ENCODE data around the gene JPH3. TPM values are rescaled to one million over a fixed set of nuclear protein-coding genes. Genes with fewer than 3 reads are reported as not detected.
"Not testable (repeated sequence)": the region's sequence is repeated elsewhere in the genome, so short reads cannot be mapped to it uniquely, and the experiment has no call there.

Gene JPH3
- total RNA-seq, 1 donor from 2014 or later = not detected

DNA sequence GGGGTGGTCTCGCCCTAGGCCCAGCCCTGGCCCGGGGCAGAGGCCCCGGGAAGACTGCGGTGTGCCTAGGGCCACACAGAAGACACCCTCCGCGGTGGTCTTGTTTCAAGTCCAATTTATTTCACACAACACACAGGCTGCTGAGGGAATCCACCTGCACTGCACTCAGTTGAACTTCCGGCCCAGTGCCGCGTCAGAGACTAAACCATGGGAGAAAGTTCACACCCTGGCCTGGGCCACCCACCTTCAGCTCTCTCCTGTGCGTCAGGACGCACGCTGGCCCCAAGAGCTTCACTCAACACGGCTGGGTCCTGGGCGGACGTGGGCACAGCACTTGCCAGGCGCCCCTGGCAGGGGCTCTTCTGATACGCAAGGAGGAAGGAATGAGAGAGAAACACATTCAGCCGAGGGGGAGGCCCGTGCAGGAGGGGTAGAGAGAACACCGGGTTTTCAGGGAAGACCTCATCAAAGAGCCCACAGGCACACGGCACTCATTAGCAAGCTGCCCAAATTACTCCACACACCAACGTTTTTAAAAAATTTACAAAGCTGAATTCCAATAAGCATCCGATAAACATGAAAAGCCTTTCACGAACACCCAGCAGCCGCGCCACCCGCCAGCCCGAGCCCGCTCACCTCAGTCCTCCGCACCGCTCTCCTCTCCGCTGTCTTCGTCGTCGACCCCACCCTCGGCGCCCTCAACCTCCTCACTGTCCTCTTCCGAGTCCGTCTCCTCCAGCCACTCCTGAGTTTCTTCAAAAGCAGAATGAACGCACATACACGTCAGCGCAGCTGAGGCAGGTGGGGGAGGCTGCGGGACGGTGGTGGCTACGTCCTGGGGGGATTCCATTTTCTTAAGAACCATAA lies 105.6 kb downstream of the JPH3 start:
- H3K27me3 Mint-ChIP-seq (ENCODE audit: insufficient read depth) = no peaks in the 10 kb centered on the region
- H3K4me1 Mint-ChIP-seq (ENCODE audit: low read depth) = peaks cover 7% of the 10 kb centered on the region
- peaks cover 15% of the 10 kb centered on the region for H3K36me3 Mint-ChIP-seq (ENCODE audit: low read depth)
- H3K4me3 Mint-ChIP-seq = no peak overlapping the region
- intact Hi-C loops (cut with micrococcal nuclease) = no loop called here
- no peak overlapping the region for H3K27ac Mint-ChIP-seq
- DNase-seq (ENCODE audit: low spot score) = no peak
- no peaks in the 10 kb centered on the region for H3K9me3 Mint-ChIP-seq

DNA sequence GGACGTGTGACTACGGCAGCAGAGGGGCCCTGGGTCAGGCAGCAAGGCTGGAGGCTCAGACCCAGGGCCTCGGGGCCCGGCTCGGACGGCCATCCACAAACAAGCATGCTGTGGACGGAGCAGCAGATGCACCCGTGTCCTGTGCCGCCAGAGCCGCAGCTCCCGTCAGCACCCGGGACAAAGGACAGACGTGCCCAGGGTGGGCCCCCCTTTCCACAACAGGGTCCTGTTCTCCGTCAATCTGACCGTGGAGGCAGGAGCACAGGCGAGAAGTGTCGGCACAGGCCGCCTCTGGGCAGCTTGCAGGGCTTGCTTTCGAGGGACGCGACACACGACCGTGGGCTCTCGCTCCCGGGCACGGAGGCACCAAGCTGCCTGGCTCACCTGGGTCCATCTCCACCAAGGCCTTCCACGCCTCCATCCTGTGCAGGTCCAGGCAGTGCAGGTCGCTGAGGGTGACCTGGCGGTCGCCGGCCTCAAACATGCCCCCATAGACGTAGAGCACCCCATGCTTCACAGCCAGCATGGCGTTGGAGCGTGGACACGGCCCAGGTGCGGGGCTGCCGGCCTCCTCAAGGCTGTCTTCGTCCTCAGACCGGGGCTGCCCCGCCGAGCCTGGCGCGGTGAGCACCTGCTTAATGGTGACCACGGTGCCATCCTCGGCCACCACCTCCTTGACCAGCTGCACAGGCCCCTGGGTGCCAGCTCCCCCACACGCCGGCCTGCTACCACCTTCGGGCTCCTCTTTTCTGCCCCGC lies 106.8 kb downstream of the JPH3 start:
- Mint-ChIP-seq H3K36me3 (ENCODE audit: low read depth) (peaks cover 18% of the 10 kb centered on the region), H3K27me3 (ENCODE audit: insufficient read depth) (no peaks in the 10 kb centered on the region)

DNA sequence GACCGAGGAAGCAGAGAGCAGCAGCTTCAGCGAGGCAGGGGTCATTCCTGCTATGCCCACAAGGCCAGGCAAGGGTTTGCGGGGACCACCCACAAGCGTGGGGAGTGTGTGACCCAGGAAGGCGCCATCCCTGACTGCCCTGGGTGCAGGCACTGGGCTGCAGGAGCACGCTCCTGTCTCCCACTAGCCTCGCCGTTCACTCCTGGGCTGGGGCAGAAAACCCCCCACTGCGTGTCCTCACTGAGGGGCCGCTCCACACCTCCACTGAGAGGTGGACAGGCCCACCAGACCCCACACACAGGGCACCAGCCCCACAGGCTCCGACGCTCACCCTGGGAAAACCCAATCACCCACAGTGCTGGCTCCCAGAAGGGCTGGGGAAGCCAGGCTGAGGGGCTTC lies 107.4 kb downstream of the JPH3 start:
- no peaks in the 10 kb centered on the region for H3K27me3 Mint-ChIP-seq (ENCODE audit: insufficient read depth)
- intact Hi-C loops (cut with micrococcal nuclease) = no loop called here
- peaks cover 19% of the 10 kb centered on the region for H3K36me3 Mint-ChIP-seq (ENCODE audit: low read depth)
- H3K4me1 Mint-ChIP-seq (ENCODE audit: low read depth) = peaks cover 3% of the 10 kb centered on the region
- no peak for DNase-seq (ENCODE audit: low spot score)
- no peak overlapping the region for H3K27ac Mint-ChIP-seq
- H3K9me3 Mint-ChIP-seq = no peaks in the 10 kb centered on the region
- no peak overlapping the region for H3K4me3 Mint-ChIP-seq

More for the DNA sequence above, 106.8 kb downstream of the JPH3 start:
- intact Hi-C loops (cut with micrococcal nuclease) = no loop called here
- Mint-ChIP-seq H3K27ac (no peak overlapping the region), H3K9me3 (no peaks in the 10 kb centered on the region), H3K4me3 (no peak overlapping the region), H3K4me1 (ENCODE audit: low read depth) (no peaks in the 10 kb centered on the region)
- no peak for DNase-seq (ENCODE audit: low spot score)

DNA sequence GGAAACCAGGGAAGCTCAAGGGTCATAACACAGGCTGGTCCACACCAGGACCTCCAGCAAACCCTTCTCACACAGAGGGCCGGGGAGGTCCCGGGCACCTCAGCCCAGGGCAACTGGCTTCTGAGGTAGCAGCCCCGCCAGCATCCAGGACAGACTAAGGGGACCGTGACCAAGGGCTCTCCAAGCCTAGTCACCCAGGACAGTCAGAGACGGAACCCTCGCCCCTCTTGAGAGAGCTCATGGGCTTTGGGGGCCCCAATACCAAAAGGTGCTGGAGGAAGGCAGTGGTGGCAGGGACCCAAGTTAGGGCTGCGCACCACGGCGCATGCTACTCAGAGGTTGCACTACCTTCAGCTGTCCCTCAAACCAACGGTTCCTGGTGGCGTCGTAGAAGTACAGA lies 108.6 kb downstream of the JPH3 start:
- Mint-ChIP-seq H3K36me3 (ENCODE audit: low read depth) (peaks cover 28% of the 10 kb centered on the region), H3K27me3 (ENCODE audit: insufficient read depth) (no peaks in the 10 kb centered on the region), H3K4me3 (no peak overlapping the region), H3K4me1 (ENCODE audit: low read depth) (peaks cover 3% of the 10 kb centered on the region), H3K27ac (no peak overlapping the region), H3K9me3 (no peaks in the 10 kb centered on the region)
- no peak for DNase-seq (ENCODE audit: low spot score)
- intact Hi-C loops (cut with micrococcal nuclease) = no loop called here

DNA sequence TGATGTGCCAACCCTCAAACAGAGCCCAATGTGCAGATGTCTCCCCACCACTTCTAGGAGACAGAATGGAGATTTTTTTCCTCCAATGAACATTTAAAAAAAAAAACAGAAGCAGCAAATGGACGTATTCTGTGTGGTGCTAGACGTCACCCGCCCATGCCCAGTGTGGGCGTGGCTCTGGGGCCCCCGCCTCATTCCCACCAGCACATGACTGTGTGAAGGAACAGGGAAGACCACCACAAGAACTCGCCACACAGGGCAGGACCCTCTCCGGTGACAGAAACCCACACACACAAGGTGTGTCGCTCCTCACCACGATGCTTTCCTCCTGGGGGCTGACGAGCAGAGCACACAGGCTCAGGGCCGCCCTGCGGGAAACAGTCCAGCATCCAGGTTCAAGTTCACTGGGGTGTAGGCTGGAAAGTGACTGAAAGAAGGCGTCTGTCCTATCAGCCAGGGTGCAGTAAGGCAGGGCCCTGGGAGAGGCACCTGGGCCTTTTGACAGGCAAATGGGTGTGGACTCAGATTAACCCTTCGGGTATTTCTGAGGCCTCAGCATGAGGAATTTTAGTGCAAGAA lies 110.0 kb downstream of the JPH3 start:
- Mint-ChIP-seq H3K27me3 (ENCODE audit: insufficient read depth) (no peaks in the 10 kb centered on the region), H3K36me3 (ENCODE audit: low read depth) (peaks cover 28% of the 10 kb centered on the region), H3K4me3 (no peak overlapping the region), H3K4me1 (ENCODE audit: low read depth) (peaks cover 3% of the 10 kb centered on the region), H3K9me3 (no peaks in the 10 kb centered on the region), H3K27ac (no peak overlapping the region)
- no peak for DNase-seq (ENCODE audit: low spot score)
- intact Hi-C loops (cut with micrococcal nuclease) = no loop called here

DNA sequence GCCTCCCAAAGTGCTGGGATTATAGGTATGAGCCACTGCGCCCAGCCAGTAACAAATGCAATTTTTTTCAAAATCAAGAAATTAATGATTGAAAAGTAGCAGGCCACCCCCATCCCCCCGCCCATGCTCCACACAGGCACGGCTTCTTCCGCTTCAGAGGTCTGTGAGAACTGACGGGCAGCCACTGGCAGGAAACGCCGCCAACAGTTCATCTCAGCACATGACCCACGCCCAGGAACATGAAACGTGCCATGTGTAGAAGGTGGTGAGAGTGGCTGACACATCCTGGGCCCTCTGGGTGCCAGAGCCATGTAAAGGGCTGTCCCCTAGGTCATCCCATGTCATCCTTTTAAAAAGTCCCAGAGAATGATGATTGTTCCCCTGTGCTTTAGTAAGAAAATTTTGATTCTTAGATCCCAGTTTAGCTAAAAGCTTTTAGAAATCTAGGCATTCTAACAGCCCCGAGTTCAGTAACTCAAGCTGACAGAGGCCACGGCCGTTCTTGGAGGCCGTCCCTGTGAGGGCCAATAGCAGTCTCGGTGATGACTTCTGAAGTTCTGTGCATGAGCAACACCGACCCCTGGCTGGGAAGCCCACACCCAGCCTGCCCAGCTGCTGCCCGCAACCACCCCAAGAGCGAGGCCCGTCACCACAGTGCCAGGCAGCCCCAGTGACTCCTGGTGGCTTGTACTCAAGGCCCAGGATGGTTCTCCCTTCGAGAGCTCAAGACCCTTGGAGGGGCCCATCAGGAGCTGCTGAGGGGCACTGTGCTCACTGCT lies 111.3 kb downstream of the JPH3 start:
- no peak overlapping the region for H3K4me3 Mint-ChIP-seq
- H3K4me1 Mint-ChIP-seq (ENCODE audit: low read depth) = peaks cover 3% of the 10 kb centered on the region
- H3K36me3 Mint-ChIP-seq (ENCODE audit: low read depth) = peaks cover 25% of the 10 kb centered on the region
- intact Hi-C loops (cut with micrococcal nuclease) = no loop called here
- H3K27ac Mint-ChIP-seq = peak overlapping the region; percentile 67
- no peaks in the 10 kb centered on the region for H3K27me3 Mint-ChIP-seq (ENCODE audit: insufficient read depth)
- no peak for DNase-seq (ENCODE audit: low spot score)
- no peaks in the 10 kb centered on the region for H3K9me3 Mint-ChIP-seq

DNA sequence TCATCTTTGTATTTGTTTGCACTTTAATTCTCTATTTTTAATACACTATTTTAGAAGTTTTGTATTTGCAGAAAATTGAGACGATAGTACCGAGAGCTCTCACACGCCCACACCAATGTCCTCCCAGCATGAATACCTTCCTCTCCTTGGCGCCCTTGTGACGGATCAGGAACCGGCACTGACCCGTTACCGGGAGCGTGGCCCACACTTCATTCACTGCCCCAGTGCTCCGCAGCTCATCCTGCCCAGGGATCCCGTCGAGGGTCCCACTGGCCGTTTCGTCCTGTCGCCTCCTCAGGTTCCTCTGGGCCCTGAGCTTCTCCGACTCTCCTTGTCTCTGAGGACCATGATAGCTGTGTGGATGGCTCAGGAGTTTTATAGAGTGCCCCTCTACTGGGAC lies 112.9 kb downstream of the JPH3 start:
- H3K36me3 Mint-ChIP-seq (ENCODE audit: low read depth) = peaks cover 24% of the 10 kb centered on the region
- peaks cover 3% of the 10 kb centered on the region for H3K4me1 Mint-ChIP-seq (ENCODE audit: low read depth)
- intact Hi-C loops (cut with micrococcal nuclease) = no loop called here
- H3K4me3 Mint-ChIP-seq = no peak overlapping the region
- H3K27me3 Mint-ChIP-seq (ENCODE audit: insufficient read depth) = no peaks in the 10 kb centered on the region
- H3K27ac Mint-ChIP-seq = no peak overlapping the region
- no peak for DNase-seq (ENCODE audit: low spot score)
- H3K9me3 Mint-ChIP-seq = no peaks in the 10 kb centered on the region

DNA sequence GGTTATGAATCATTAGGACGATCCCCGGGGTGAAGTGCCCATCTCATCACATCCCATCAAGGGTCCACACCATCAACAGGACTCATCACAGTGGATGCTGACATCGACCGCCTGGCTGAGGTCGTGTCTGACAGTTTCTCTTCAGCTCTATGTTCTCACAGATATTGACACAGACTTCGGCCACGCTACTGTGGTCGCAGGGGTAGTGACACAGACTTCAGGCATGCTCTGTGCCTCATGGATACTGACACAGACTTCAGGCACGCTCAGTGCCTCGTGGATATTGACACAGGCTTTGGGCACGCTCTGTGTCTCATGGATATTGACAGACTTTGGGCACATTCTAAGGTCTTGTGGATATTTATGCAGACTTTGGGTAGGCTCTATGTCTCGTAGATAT lies 113.3 kb downstream of the JPH3 start:
- no peaks in the 10 kb centered on the region for H3K9me3 Mint-ChIP-seq
- H3K4me3 Mint-ChIP-seq = no peak overlapping the region
- intact Hi-C loops (cut with micrococcal nuclease) = no loop called here
- peaks cover 3% of the 10 kb centered on the region for H3K4me1 Mint-ChIP-seq (ENCODE audit: low read depth)
- no peak overlapping the region for H3K27ac Mint-ChIP-seq
- no peaks in the 10 kb centered on the region for H3K27me3 Mint-ChIP-seq (ENCODE audit: insufficient read depth)
- H3K36me3 Mint-ChIP-seq (ENCODE audit: low read depth) = peaks cover 24% of the 10 kb centered on the region
- no peak for DNase-seq (ENCODE audit: low spot score)

DNA sequence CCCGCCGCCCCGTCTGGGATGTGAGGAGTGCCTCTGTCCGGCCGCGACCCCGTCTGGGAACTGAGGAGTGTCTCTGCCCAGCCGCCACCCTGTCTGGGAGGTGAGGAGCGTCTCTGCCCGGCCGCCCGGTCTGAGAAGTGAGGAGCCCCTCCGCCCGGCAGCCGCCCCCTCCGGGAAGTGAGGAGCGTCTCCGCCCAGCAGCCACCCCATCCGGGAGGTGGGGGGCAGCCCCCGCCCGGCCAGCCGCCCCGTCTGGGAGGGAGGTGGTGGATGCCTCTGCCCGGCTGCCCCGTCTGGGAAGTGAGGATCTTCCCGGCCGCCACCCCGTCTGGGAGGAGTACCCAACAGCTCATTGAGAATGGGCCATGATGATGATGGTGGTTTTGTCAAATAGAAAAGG lies 116.5 kb downstream of the JPH3 start:
- H3K27me3 Mint-ChIP-seq (ENCODE audit: insufficient read depth); H3K4me3 Mint-ChIP-seq; H3K9me3 Mint-ChIP-seq; H3K4me1 Mint-ChIP-seq (ENCODE audit: low read depth); intact Hi-C loops (cut with micrococcal nuclease); DNase-seq (ENCODE audit: low spot score); H3K27ac Mint-ChIP-seq: not testable (repeated sequence)
- H3K36me3 Mint-ChIP-seq (ENCODE audit: low read depth) = peaks cover 33% of the 10 kb centered on the region

DNA sequence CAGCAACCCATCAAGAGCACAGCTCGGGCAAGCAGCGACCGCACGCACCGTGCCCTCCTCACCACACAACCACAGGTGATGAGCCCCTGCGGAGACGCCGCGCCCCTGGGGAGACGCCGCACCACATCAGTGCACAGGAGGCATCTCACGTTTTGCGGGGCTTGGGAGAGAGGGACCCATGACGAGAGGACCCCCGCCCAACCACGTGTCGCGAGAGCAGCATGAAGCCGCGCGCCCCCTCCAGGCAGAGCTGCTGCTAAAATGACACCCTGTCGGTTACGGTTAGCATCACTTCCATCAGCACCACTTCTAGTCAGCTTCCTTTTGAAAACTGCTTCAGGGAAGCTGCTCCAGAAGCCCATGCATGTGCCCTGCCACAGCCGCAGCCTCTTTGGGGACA lies 118.1 kb downstream of the JPH3 start:
- DNase-seq (ENCODE audit: low spot score) = no peak
- Mint-ChIP-seq H3K27ac (no peak overlapping the region), H3K27me3 (ENCODE audit: insufficient read depth) (no peaks in the 10 kb centered on the region), H3K4me1 (ENCODE audit: low read depth) (peaks cover 7% of the 10 kb centered on the region), H3K9me3 (no peaks in the 10 kb centered on the region), H3K36me3 (ENCODE audit: low read depth) (peaks cover 32% of the 10 kb centered on the region), H3K4me3 (no peak overlapping the region)
- intact Hi-C loops (cut with micrococcal nuclease) = no loop called here

DNA sequence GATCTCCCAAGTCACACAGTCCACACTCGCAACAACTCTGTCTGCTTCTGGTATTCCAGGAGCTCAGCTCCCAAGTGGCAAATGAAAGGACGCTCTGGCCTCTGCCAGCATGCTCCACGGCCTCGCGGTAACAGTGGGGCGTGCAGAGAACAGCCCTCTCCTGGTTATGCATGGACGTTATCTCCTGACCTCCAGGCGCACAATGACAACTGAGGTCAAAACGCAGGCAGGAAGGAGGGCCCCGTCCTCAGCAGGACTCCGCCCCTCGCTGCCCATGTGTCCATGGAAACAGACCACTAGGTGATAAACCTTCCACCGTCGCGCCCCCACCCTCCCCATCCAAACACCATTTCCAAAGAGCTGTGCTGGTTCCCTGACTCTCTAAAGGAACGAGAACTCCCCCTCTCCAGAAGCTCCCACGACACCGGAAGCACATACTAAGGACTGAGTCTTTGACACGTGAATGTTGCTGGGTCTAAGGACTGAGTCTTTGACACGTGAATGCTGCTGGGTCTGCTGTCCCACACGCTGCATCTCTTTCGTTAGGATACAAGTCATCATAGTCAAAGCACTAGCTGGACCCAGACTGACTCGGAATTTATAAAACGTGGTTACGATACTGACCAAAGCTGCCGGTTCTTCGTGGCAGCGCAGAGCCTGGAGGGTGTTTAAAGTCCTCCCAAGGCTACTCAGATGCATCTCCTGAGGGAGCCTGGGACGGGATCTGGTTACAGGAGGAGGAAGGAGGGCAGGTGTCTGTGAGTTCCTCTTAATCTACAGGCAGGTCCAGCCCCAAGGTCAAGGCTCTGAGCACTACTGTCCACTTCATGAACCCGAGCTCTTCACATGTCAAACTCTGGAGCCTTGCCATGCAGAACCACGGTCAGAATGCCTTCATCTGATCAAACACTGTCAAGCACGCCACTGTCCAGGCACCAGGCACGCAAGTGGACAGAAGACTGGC lies 119.6 kb downstream of the JPH3 start:
- Mint-ChIP-seq H3K27ac (no peak overlapping the region), H3K36me3 (ENCODE audit: low read depth) (peaks cover 33% of the 10 kb centered on the region), H3K4me1 (ENCODE audit: low read depth) (peaks cover 7% of the 10 kb centered on the region), H3K27me3 (ENCODE audit: insufficient read depth) (no peaks in the 10 kb centered on the region), H3K9me3 (no peaks in the 10 kb centered on the region), H3K4me3 (no peak overlapping the region)
- DNase-seq (ENCODE audit: low spot score) = no peak
- intact Hi-C loops (cut with micrococcal nuclease) = no loop called here

All from activated T-helper 1 cell treated with anti-CD3 and anti-CD28 coated beads, Interleukin-12 subunit alpha, Interleukin-12 subunit beta, Interleukin-2, Interleukin-4 antibody, amounts not matched to agents 30 ng/mL and 10 ng/mL and 1 ng/mL, durations not matched to agents 14 hours and 24 hours and 36 hours (primary cell).